Right lobe of liver (tissue), 4 donors: ENCODE results near the gene AIFM3.

Experiments
- POLR2A ChIP-seq: fragments of 450-650 bp; IDR thresholded peaks from one replicate; pipeline ENCODE4 v1.6.1; 2017; ENCODE audit warnings: antibody characterized with exemption, mild to moderate bottlenecking
- TF ChIP-seq, protein P1 (sequence below), 4 donors: fragments of 200-600 bp in 3 of 4; fragments of 450-650 bp in 1 of 4; IDR thresholded peaks; one replicate each; pipeline versions ENCODE4 v1.5.1 to v1.8.0; 2016 to 2022; ENCODE audit warnings: antibody characterized with exemption in 4 of 4, mild to moderate bottlenecking in 2 of 4
- donor health status: DM: no; HTN: no; CAD: no.
- donor health status: DM: no; HTN: no; CAD: no.
- donor health status: DM: no; HTN: yes; CAD: no.

DNA sequence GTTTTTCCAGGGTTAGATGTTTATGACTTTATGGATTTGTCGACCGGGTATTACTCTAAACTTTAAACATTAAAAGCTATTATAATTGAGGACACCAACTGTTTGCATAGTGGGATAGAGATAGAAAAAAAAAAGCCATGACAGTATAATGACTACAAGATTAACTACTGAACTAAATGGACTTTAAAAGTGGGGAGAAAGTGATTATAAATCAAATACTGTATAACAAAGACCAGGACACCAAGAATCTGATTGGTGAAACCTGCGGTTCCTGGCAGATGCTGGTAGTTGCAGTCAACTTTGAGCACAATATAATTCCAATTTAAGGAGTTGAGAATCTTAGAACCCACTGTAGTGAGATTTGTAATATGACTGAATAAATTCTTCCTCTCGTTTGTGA, 47.3 kb upstream of the AIFM3 start:
- no peak for TF ChIP-seq POLR2A
- TF ChIP-seq, protein P1, sequence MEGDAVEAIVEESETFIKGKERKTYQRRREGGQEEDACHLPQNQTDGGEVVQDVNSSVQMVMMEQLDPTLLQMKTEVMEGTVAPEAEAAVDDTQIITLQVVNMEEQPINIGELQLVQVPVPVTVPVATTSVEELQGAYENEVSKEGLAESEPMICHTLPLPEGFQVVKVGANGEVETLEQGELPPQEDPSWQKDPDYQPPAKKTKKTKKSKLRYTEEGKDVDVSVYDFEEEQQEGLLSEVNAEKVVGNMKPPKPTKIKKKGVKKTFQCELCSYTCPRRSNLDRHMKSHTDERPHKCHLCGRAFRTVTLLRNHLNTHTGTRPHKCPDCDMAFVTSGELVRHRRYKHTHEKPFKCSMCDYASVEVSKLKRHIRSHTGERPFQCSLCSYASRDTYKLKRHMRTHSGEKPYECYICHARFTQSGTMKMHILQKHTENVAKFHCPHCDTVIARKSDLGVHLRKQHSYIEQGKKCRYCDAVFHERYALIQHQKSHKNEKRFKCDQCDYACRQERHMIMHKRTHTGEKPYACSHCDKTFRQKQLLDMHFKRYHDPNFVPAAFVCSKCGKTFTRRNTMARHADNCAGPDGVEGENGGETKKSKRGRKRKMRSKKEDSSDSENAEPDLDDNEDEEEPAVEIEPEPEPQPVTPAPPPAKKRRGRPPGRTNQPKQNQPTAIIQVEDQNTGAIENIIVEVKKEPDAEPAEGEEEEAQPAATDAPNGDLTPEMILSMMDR (IDR thresholded peaks at IDR 0.05): no peak
